GM19468 (cell line): Measurements from ENCODE around the gene ETV3L.
"Not testable (repeated sequence)": the region's sequence is repeated elsewhere in the genome, so short reads cannot be mapped to it uniquely, and the experiment has no call there.

Experiments used
- ATAC-seq: cut with Tn5 transposase; IDR thresholded peaks from one replicate; pipeline ENCODE4 v1.9.1; 2021; ENCODE audit warnings: mild to moderate bottlenecking, moderate library complexity, moderate number of reproducible peaks; ENCODE audit not compliant: unreplicated experiment; ENCODE audit errors: extremely low read depth

The ETV3L gene

GRCh38 chr1:157106813-157107189 is 7.2 kb upstream of the ETV3L start:
- no peak for ATAC-seq

- ATAC-seq, result peak; percentile 79
Measured at GRCh38 chr1:157105988-157106812, 6.6 kb upstream of the ETV3L start.

GRCh38 chr1:157105298-157105987 is 5.8 kb upstream of the ETV3L start:
- no peak for ATAC-seq

- ATAC-seq, result no peak
Measured at GRCh38 chr1:157104598-157105293, 5.1 kb upstream of the ETV3L start.

GRCh38 chr1:157103268-157103667 is 3.7 kb upstream of the ETV3L start:
- no peak for ATAC-seq

GRCh38 chr1:157101149-157101548 is 1.5 kb upstream of the ETV3L start:
- ATAC-seq, result no peak

- not testable (repeated sequence) for ATAC-seq
Measured at GRCh38 chr1:157098987-157099632, 498 bp downstream of the ETV3L start.

GRCh38 chr1:157098519-157098918 is 1.1 kb downstream of the ETV3L start:
- ATAC-seq, result no peak

- no peak for ATAC-seq
Measured at GRCh38 chr1:157097692-157098091, 1.9 kb downstream of the ETV3L start.

GRCh38 chr1:157096881-157097280 is 2.7 kb downstream of the ETV3L start:
- no peak for ATAC-seq

- ATAC-seq, result no peak
Measured at GRCh38 chr1:157095551-157095950, 4.1 kb downstream of the ETV3L start.

- ATAC-seq, result no peak
Measured at GRCh38 chr1:157095091-157095490, 4.5 kb downstream of the ETV3L start.

- no peak for ATAC-seq
Measured at GRCh38 chr1:157092831-157093230, 6.8 kb downstream of the ETV3L start.

GRCh38 chr1:157091668-157092273 is 7.8 kb downstream of the ETV3L start:
- ATAC-seq, result no peak

GRCh38 chr1:157091186-157091585 is 8.4 kb downstream of the ETV3L start:
- ATAC-seq, result no peak

GRCh38 chr1:157090771-157091170 is 8.8 kb downstream of the ETV3L start:
- no peak for ATAC-seq

GRCh38 chr1:157090196-157090647 is 9.4 kb downstream of the ETV3L start:
- no peak for ATAC-seq

- no peak for ATAC-seq
Measured at GRCh38 chr1:157089789-157090188, 9.8 kb downstream of the ETV3L start.

- no peak for ATAC-seq
Measured at GRCh38 chr1:157088607-157089006, 11.0 kb downstream of the ETV3L start.

GRCh38 chr1:157087030-157087429 is 12.6 kb downstream of the ETV3L start:
- no peak for ATAC-seq
